IPS-20b (cell line): Measurements from ENCODE around the gene CNOT4.

Source experiments
- H3K27ac ChIP-seq: one replicate; pipeline ENCODE4 v1.5.1; 2013; ENCODE audit warnings: low read length
- H3K27me3 ChIP-seq: 2 replicates; pipeline ENCODE4 v1.6.1; 2013; ENCODE audit warnings: mild to moderate bottlenecking, low read length, inconsistent platforms; ENCODE audit not compliant: insufficient read depth
- H3K36me3 ChIP-seq: 2 replicates; pipeline ENCODE4 v1.6.1; 2013; ENCODE audit warnings: low read depth, mild to moderate bottlenecking, inconsistent platforms, low read length, moderate library complexity; ENCODE audit not compliant: insufficient read depth
- H3K4me1 ChIP-seq: 2 replicates; pipeline ENCODE4 v1.6.1; 2013; ENCODE audit warnings: mild to moderate bottlenecking, control low read depth, inconsistent platforms, low read length, moderate library complexity; ENCODE audit not compliant: insufficient read depth
- H3K4me3 ChIP-seq: 2 replicates; pipeline ENCODE4 v1.5.1; 2013; ENCODE audit warnings: mild to moderate bottlenecking, low read length, inconsistent platforms
- H3K9ac ChIP-seq: 2 replicates; pipeline ENCODE4 v1.6.1; 2013; ENCODE audit warnings: low read depth, mild to moderate bottlenecking, inconsistent platforms, low read length, moderate library complexity
- H3K9me3 ChIP-seq: 2 replicates; pipeline ENCODE4 v1.6.1; 2013; ENCODE audit warnings: mild to moderate bottlenecking, low read depth, low read length, inconsistent platforms; ENCODE audit not compliant: insufficient read depth

The CNOT4 gene, protein sequence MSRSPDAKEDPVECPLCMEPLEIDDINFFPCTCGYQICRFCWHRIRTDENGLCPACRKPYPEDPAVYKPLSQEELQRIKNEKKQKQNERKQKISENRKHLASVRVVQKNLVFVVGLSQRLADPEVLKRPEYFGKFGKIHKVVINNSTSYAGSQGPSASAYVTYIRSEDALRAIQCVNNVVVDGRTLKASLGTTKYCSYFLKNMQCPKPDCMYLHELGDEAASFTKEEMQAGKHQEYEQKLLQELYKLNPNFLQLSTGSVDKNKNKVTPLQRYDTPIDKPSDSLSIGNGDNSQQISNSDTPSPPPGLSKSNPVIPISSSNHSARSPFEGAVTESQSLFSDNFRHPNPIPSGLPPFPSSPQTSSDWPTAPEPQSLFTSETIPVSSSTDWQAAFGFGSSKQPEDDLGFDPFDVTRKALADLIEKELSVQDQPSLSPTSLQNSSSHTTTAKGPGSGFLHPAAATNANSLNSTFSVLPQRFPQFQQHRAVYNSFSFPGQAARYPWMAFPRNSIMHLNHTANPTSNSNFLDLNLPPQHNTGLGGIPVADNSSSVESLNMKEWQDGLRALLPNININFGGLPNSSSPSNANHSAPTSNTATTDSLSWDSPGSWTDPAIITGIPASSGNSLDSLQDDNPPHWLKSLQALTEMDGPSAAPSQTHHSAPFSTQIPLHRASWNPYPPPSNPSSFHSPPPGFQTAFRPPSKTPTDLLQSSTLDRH

DNA sequence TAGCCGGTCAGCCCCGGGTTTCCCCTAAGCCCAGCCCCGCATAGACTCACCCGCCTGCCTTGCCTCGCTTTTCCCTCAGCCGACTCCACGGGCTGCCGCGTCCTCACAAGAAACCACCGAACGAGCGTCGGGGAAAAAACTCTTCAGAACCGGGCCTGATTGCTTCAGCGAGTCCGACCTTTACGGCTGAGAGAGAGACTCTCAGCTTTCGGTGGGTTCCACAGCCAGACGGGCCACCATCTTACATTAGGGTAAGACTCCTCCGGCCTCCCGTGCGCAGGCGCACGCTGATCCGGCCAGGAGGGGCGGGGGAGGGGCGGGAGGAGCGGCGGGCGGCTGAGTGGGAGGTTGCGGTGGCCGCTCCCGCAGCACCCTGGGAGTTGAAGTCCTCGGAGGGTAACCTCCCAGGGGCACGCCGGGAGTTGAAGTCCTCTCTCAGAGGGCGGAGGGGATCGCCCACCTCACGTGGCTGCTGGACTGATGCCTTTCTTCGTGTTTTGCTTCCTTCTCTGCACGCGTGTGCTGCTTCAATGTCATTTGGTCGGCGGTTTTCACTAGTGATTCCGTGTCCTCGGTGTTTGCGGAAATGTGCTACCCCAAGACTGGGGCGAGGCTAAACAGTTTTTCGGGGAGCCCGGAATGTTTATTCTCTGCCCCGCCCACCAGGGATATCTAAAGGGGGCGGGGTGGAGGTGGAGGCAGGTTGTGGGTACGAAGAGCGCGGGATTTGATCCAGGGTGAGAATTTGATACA lies at the start of gene CNOT4:
TSS of gene CNOT4 (minus strand) at position 264 of the 753 bp plus-strand sequence. CDS start 71,771 bp downstream, outside the sequence.
- H3K27me3 ChIP-seq, result peaks cover 8% of the 10 kb centered on the region; the same call in 1 of the 2 replicates
- H3K27ac ChIP-seq, result peak within 1 kb of the TSS; percentile 76
- H3K36me3 ChIP-seq, result no peaks in the 10 kb centered on the region
- no peaks in the 10 kb centered on the region for H3K9me3 ChIP-seq
- H3K9ac ChIP-seq, result peak within 1 kb of the TSS; percentile 98
- peaks cover 10% of the 10 kb centered on the region; the same call in 1 of the 2 replicates for H3K4me1 ChIP-seq
- peak within 1 kb of the TSS; percentile 96 for H3K4me3 ChIP-seq

DNA sequence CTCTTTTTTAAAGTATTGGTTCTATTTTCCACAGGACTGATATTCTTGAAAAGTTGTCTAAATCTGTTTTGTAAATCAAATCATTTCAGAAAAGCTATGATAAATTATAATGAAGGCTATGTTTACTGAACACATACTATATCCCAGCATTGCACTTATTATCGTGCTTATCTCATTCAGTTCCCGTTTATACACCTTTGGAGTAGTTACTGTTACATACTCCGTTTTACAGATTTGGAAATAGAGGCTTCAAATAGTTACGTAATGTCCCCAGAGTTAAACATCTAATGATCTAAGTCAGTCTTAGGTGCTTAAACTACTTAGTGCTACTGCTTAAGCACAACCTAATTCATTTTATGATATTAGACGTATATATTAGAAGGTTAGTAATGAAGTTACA lies 49.0 kb upstream of the CNOT4 start:
- Histone ChIP-seq H3K4me1 (peaks cover 26% of the 10 kb centered on the region), H3K9ac (peak overlapping the region; percentile 99), H3K9me3 (no peaks in the 10 kb centered on the region), H3K27me3 (no peaks in the 10 kb centered on the region), H3K27ac (no peak overlapping the region), H3K4me3 (peak overlapping the region; percentile 93), H3K36me3 (peaks cover 4% of the 10 kb centered on the region; the same call in 1 of the 2 replicates)

DNA sequence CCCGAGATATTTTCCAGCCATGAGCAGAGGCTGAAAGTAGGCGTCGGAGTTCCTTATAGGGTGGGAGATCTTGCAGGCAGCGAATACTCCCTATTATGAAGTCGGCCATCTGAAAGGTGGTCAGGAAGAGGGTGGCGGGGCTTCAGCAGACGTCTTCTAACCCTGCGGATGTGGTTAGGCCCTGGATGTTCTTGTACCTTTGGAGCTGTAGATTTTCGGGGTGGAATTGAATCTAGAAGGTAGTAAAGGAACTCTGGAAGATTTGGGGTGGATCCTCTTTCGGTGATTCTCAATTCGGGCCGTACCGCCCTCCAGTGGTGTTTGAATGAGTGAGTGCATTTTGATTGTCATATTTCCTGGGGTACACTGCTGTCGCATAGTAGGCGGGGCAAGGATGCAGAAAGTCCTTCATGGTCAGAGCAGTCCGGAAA lies 48.5 kb upstream of the CNOT4 start:
- H3K27ac ChIP-seq, result peak overlapping the region; percentile 74
- H3K36me3 ChIP-seq, result peaks cover 4% of the 10 kb centered on the region; the same call in 1 of the 2 replicates
- peak overlapping the region; percentile 99 for H3K9ac ChIP-seq
- peaks cover 21% of the 10 kb centered on the region for H3K4me1 ChIP-seq
- H3K27me3 ChIP-seq, result no peaks in the 10 kb centered on the region
- H3K9me3 ChIP-seq, result no peaks in the 10 kb centered on the region
- peak overlapping the region; percentile 93 for H3K4me3 ChIP-seq

DNA sequence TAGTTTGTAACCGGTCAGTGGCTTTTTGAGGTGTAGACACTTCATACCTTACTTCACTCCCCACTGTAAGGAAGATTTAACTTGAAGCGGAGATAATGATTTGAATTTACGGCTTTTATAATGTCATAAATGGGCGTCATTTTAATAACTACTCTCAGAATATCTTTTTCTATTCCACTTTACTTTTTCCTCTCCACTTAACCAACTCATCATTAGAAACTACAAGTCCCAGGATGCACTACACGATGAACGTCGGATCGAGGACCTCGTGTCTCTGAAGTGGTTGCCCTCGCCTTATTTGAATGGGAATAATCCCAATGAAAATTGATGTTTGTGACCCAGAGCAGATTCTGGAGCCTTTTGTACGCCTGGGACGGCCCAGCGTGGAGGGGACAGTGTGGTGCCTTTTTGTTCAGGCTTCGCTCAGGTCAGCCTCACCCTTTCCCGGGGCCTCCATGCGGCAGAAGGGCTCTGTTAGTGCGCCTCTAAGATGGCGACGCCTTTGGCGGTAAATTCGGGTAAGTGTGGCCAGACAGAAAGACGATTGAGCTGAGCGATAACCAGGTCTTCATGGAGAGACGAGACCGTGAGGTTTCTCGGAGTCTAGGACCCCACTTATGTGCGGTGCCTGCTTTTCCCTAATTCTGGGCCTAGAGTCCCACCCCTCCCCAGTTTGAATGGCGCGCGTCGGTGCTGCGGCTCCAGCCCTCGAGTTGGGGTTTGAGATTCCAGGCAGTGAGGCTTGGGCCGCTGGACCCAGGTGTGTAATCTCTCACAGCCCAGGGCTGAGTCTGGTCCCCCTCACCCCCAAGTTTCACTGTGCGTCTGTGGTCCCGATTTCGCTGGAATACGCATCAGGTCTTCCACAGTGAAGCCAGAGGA lies 47.8 kb upstream of the CNOT4 start, which contains the start of gene NUP205:
TSS of gene NUP205 (plus strand) at position 463 of the 882 bp plus-strand sequence. CDS start at position 491, 28 bp downstream.
- peaks cover 19% of the 10 kb centered on the region for H3K4me1 ChIP-seq
- peaks cover 4% of the 10 kb centered on the region; the same call in 1 of the 2 replicates for H3K36me3 ChIP-seq
- H3K9me3 ChIP-seq, result no peaks in the 10 kb centered on the region
- peak within 1 kb of the TSS; percentile 99 for H3K9ac ChIP-seq
- H3K27me3 ChIP-seq, result no peaks in the 10 kb centered on the region
- H3K27ac ChIP-seq, result peak within 1 kb of the TSS; percentile 74
- H3K4me3 ChIP-seq, result peak within 1 kb of the TSS; percentile 93

DNA sequence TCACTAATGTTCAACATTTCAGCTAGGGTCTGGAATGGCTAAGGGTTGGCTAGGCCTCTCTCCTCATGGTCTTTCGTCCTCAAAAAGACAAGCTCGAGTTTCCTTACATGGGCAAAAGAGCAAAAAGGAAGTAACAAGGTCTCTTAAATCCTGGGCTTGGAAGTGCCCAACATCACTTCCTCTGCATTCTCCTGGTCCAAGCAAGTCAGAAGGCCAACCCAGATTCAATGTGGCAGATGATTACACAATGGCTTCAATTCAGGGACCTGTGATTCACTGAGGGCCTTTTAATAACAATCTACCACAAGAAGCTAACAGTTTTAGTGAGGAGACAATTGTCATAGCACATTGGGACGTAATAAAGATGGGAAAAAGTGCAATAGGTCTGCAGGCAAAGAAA lies 43.4 kb upstream of the CNOT4 start:
- no peak overlapping the region for H3K9ac ChIP-seq
- no peaks in the 10 kb centered on the region for H3K36me3 ChIP-seq
- no peak overlapping the region for H3K27ac ChIP-seq
- no peak overlapping the region for H3K4me3 ChIP-seq
- H3K27me3 ChIP-seq, result no peaks in the 10 kb centered on the region
- no peaks in the 10 kb centered on the region for H3K9me3 ChIP-seq
- H3K4me1 ChIP-seq, result no peaks in the 10 kb centered on the region

DNA sequence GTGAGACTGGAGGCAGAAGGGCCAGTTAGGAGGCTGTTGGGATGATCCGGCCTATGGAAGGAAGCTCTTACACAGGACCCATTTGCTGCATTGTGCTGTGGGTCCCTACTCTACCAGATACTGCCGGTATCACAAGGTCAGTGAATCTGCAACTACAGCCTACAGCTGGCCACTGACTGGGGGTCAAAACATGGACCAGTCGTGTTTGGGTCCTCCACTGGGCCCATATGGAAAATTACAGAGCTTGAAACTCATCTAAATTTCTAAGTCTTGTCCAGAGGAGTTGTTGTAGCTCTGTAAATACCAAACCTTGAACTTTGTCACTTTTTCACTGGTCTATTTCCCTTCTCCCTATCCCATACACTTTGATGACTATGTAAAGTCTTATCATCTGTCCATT lies 42.2 kb upstream of the CNOT4 start:
- Histone ChIP-seq H3K9me3 (no peaks in the 10 kb centered on the region), H3K27me3 (no peaks in the 10 kb centered on the region), H3K9ac (no peak overlapping the region), H3K36me3 (no peaks in the 10 kb centered on the region), H3K4me3 (no peak overlapping the region), H3K27ac (no peak overlapping the region), H3K4me1 (no peaks in the 10 kb centered on the region)

DNA sequence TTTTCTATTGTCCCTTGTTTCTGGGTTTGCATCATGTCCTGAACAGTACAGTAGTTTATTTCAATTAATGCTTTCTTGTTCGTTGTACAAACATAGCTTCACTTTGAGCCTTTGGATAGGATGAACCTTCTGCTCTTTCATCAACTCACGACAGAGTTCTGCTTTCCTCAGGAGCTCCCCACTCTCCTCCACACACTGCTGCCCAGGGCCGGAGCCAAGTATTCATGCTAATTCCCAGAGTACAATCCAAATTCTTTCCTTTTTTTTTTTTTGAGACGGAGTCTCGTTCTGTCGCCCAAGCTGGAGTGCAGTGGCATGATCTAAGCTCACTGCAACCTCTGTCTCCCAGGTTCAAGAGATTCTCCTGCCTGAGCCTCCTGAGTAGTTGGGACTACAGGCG lies 40.3 kb upstream of the CNOT4 start:
- no peaks in the 10 kb centered on the region for H3K27me3 ChIP-seq

DNA sequence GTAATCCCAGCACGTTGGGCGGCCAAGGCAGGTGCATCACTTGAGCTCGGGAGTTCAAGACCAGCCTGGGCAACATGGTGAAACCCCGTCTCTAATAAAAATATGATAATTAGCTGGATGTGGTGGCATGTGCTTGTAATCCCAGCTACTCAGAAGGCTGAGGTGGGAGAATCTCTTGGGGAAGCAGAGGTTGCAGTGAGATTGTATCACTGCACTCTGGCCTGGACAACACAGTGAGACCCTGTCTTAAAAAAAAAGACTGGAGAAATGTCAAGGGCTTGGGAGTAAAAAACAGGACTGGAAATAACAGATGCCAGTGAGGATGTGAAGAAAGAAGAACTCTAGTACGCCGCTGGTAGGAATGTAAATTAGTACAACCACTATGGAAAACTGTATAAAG lies 31.1 kb upstream of the CNOT4 start:
- no peaks in the 10 kb centered on the region for H3K27me3 ChIP-seq
- H3K4me1 ChIP-seq, result 0 out of 2 replicates have a peak, but pooled peaks cover 3% of the 10 kb centered on the region
- H3K4me3 ChIP-seq, result no peak overlapping the region
- no peaks in the 10 kb centered on the region for H3K36me3 ChIP-seq
- H3K27ac ChIP-seq, result no peak overlapping the region
- no peaks in the 10 kb centered on the region for H3K9me3 ChIP-seq
- H3K9ac ChIP-seq, result no peak overlapping the region

More for the DNA sequence above, 40.3 kb upstream of the CNOT4 start:
- Histone ChIP-seq H3K9me3 (no peaks in the 10 kb centered on the region), H3K4me1 (no peaks in the 10 kb centered on the region), H3K9ac (no peak overlapping the region), H3K27ac (no peak overlapping the region), H3K36me3 (no peaks in the 10 kb centered on the region), H3K4me3 (no peak overlapping the region)

DNA sequence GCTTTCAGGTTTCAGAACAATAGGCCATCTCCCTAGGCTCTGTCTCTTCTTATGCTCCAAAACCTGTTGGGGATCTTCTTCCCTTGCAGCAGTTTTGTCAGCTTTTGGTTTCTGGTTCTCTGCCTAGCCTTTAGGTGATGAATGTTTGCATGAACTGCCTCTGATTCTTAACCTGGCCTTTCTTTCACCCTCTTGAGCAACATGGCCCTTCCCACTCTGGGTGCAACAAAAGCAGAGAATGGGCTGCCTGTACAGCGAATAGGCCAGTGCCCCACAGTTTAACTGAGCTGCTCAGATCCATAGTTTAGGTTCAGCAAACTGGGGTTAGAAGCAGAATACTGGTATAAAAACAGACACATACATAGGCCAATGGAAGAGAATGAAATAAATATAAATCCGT lies 29.7 kb upstream of the CNOT4 start:
- H3K27ac ChIP-seq, result no peak overlapping the region
- H3K4me1 ChIP-seq, result 0 out of 2 replicates have a peak, but pooled peaks cover 3% of the 10 kb centered on the region
- H3K4me3 ChIP-seq, result no peak overlapping the region

DNA sequence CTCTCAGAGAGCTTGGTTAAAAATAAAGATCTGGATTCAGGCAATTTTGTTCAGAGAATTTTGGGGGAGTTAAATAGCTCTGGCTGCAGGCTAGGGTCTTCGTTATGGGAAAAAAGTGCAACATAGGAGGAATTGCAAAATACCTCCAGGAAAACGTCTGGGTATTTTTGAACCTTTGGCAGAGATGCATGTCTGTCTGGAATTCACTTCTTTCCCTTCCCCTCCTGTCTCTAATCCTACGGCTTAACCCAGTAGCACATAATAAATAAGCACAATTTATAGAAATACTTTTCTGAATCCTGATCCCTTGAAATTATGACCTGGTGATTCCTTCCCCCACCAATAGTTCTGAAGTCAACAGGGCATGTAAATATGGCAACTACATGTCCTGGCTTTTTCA lies 28.5 kb upstream of the CNOT4 start:
- no peak overlapping the region for H3K27ac ChIP-seq
- H3K9ac ChIP-seq, result no peak overlapping the region
- no peaks in the 10 kb centered on the region for H3K27me3 ChIP-seq
- H3K4me1 ChIP-seq, result 0 out of 2 replicates have a peak, but pooled peaks cover 3% of the 10 kb centered on the region
- H3K9me3 ChIP-seq, result no peaks in the 10 kb centered on the region
- H3K36me3 ChIP-seq, result no peaks in the 10 kb centered on the region
- H3K4me3 ChIP-seq, result no peak overlapping the region

More for the DNA sequence above, 29.7 kb upstream of the CNOT4 start:
- Histone ChIP-seq H3K36me3 (no peaks in the 10 kb centered on the region), H3K9ac (no peak overlapping the region), H3K9me3 (no peaks in the 10 kb centered on the region), H3K27me3 (no peaks in the 10 kb centered on the region)
